WTC11 (cell line): ENCODE data around the gene SLC25A10. TPM values are rescaled to one million over a fixed set of nuclear protein-coding genes. Genes with fewer than 3 reads are reported as not detected.

Experiments
- microRNA-seq: library from miRNA; unstranded; fragments of <30 nt; microRNA quantifications from one replicate; pipeline ENCODE4 v1.2.0, GENCODE V29; 2022; ENCODE audit warnings: borderline number of aligned reads
- total RNA-seq: library from RNA; stranded (reverse); gene quantifications from 3 replicates; pipeline ENCODE4 v1.2.3, GENCODE V29; 2021

SLC25A10 gene
- total RNA-seq, 1 experiment from 2014 or later, result 38.7 TPM

Small RNA genes lying within 50 kb of the gene (microRNA-seq; reads per million reads assigned to microRNA genes)
- gene MIR6786, result not detected

Other genes starting within 250 kb of the SLC25A10 start
- gene ACTG1, start 199.5 kb upstream of the SLC25A10 start, total RNA-seq, result 3,338 to 3,455 TPM (median 3,348 TPM) in 3 replicates
- gene FSCN2, start 183.9 kb upstream of the SLC25A10 start, total RNA-seq, result 0.31 to 0.89 TPM (median 0.46 TPM) in 3 replicates
- 44.7 to 54.7 TPM (median 47.8 TPM) in 3 replicates for gene FAAP100, start 159.9 kb upstream of the SLC25A10 start, total RNA-seq
- 80.3 to 89.2 TPM (median 83.5 TPM) in 3 replicates for gene NPLOC4, start 75.2 kb upstream of the SLC25A10 start, total RNA-seq
- gene TSPAN10, start 75.1 kb upstream of the SLC25A10 start, total RNA-seq, result 1.5 to 3.0 TPM (median 2.4 TPM) in 3 replicates
- gene PDE6G, start 55.7 kb upstream of the SLC25A10 start, total RNA-seq, result 4.4 to 6.9 TPM (median 6.3 TPM) in 3 replicates
- gene OXLD1, start 45.7 kb upstream of the SLC25A10 start, total RNA-seq, result 47.0 to 49.6 TPM (median 48.1 TPM) in 3 replicates
- gene CCDC137, start 45.5 kb upstream of the SLC25A10 start, total RNA-seq, result 34.3 to 36.8 TPM (median 35.2 TPM) in 3 replicates
- 44.7 to 46.7 TPM (median 45.4 TPM) in 3 replicates for gene ARL16, start 28.5 kb upstream of the SLC25A10 start, total RNA-seq
- 83.7 to 113 TPM (median 90.8 TPM) in 3 replicates for gene HGS, start 28.3 kb upstream of the SLC25A10 start, total RNA-seq
- gene MRPL12, start 8.9 kb upstream of the SLC25A10 start, total RNA-seq, result 134 to 139 TPM (median 136 TPM) in 3 replicates
- 0.85 to 1.4 TPM (median 1.4 TPM) in 3 replicates for gene GCGR, start 91.9 kb downstream of the SLC25A10 start, total RNA-seq
- gene MCRIP1, start 121.0 kb downstream of the SLC25A10 start, total RNA-seq, result 126 to 144 TPM (median 131 TPM) in 3 replicates
- gene PPP1R27, start 122.8 kb downstream of the SLC25A10 start, total RNA-seq, result not detected in 3 replicates
- 343 to 380 TPM (median 360 TPM) in 3 replicates for gene P4HB, start 148.3 kb downstream of the SLC25A10 start, total RNA-seq
- 200 to 247 TPM (median 203 TPM) in 3 replicates for gene ARHGDIA, start 159.1 kb downstream of the SLC25A10 start, total RNA-seq
- gene ALYREF, start 179.3 kb downstream of the SLC25A10 start, total RNA-seq, result 172 to 212 TPM (median 174 TPM) in 3 replicates
- 217 to 249 TPM (median 245 TPM) in 3 replicates for gene ANAPC11, start 179.4 kb downstream of the SLC25A10 start, total RNA-seq
- 1.9 to 2.1 TPM (median 1.9 TPM) in 3 replicates for gene NPB, start 190.0 kb downstream of the SLC25A10 start, total RNA-seq
- gene PCYT2, start 199.1 kb downstream of the SLC25A10 start, total RNA-seq, result 24.7 to 31.4 TPM (median 26.3 TPM) in 3 replicates
- 19.5 to 24.2 TPM (median 20.9 TPM) in 3 replicates for gene SIRT7, start 205.9 kb downstream of the SLC25A10 start, total RNA-seq
- 24.2 to 29.8 TPM (median 24.3 TPM) in 3 replicates for gene MAFG, start 215.5 kb downstream of the SLC25A10 start, total RNA-seq
- gene PYCR1, start 225.0 kb downstream of the SLC25A10 start, total RNA-seq, result 144 to 188 TPM (median 164 TPM) in 3 replicates
- gene MYADML2, start 234.9 kb downstream of the SLC25A10 start, total RNA-seq, result 0.44 to 0.62 TPM (median 0.46 TPM) in 3 replicates
- gene NOTUM, start 248.9 kb downstream of the SLC25A10 start, total RNA-seq, result 1.2 to 1.9 TPM (median 1.7 TPM) in 3 replicates